ENCODE data around the gene PTRHD1. TPM values are rescaled to one million over a fixed set of nuclear protein-coding genes. Genes with fewer than 3 reads are reported as not detected.

Gene PTRHD1
- total and polyA plus RNA-seq, 2 donors (not counting 1 experiment from before 2014, with no cell fraction given), result 20.2 to 29.8 TPM

- no peak for DNase-seq
- Mint-ChIP-seq H3K4me1 (peaks cover 27% of the 10 kb centered on the region), H3K9me3 (ENCODE audit: insufficient read depth) (no peaks in the 10 kb centered on the region), H3K27ac (no peak overlapping the region), H3K27me3 (no peaks in the 10 kb centered on the region), H3K4me3 (no peak overlapping the region)
- no peak overlapping the region for H3K27ac ChIP-seq (ENCODE audit: low read length in 2 of 2)
- TF ChIP-seq CTCF (IDR thresholded peaks at IDR 0.05) (no peak), EZH2 (IDR thresholded peaks at IDR 0.05; ENCODE audit: borderline replicate concordance, insufficient read depth, low read depth, low read length, poor library complexity, severe bottlenecking) (no peak)
- H3K9ac ChIP-seq (ENCODE audit: low read length), result no peak overlapping the region
- peaks cover 15 to 22% of the 10 kb centered on the region in 2 donors for H3K4me1 ChIP-seq (ENCODE audit: control insufficient read depth in 2 of 2, insufficient read depth in 2 of 2, low read length in 2 of 2)
- peaks cover 0 to 3% of the 10 kb centered on the region in 2 experiments for H3K36me3 ChIP-seq (replicated peaks in 1 of 2; ENCODE audit: control extremely low read depth in 1 of 2, control insufficient read depth in 1 of 2, extremely low read depth in 1 of 2, insufficient read depth in 2 of 2, low read length in 1 of 2)
- H2AFZ ChIP-seq (ENCODE audit: insufficient read depth, low read depth, low read length, poor library complexity, severe bottlenecking), result no peak overlapping the region
- WGBS (ENCODE audit: insufficient coverage), result 95% methylated on average over 4 of the region's 5 CpGs
- H3K27me3 ChIP-seq (replicated peaks in 1 of 4; ENCODE audit: control extremely low read depth in 1 of 4, control insufficient read depth in 3 of 4, insufficient read depth in 4 of 4, low read length in 3 of 4), result peaks cover 0 to 7% (median 2%) of the 10 kb centered on the region in 4 experiments
- ChIA-PET CTCF (no interaction called here), POLR2A (no interaction called here)
- H3K9me3 ChIP-seq (ENCODE audit: control extremely low read depth in 1 of 3, control insufficient read depth in 2 of 3, insufficient read depth in 1 of 3, low read length in 2 of 3), result no peaks in the 10 kb centered on the region
- peaks cover 38% of the 10 kb centered on the region for H3K79me2 ChIP-seq (ENCODE audit: control insufficient read depth, insufficient read depth, low read length)
- no peak overlapping the region for H3K4me3 ChIP-seq (ENCODE audit: control extremely low read depth in 1 of 5, extremely low read depth in 1 of 5, insufficient read depth in 1 of 5, low read depth in 2 of 5, low read length in 4 of 5)
- H4K20me1 ChIP-seq (ENCODE audit: control insufficient read depth, insufficient read depth, low read length, poor library complexity, severe bottlenecking), result no peaks in the 10 kb centered on the region
- intact Hi-C loops (cut with micrococcal nuclease), result loop anchor here (5.0 kb wide), 1 partner anchor 251 kb away; the partner anchor contains the start of gene EFR3B
- no peak overlapping the region for H3K4me2 ChIP-seq (replicated peaks; ENCODE audit: low read depth, low read length, poor library complexity, severe bottlenecking)
- ATAC-seq (ENCODE audit: low read depth), result no peak
Measured at GRCh38 chr2:24791452-24791851, 1.7 kb downstream of the PTRHD1 start.

GRCh38 chr2:24788816-24789215 is 4.4 kb downstream of the PTRHD1 start:
- H3K27me3 ChIP-seq (replicated peaks in 1 of 4; ENCODE audit: control extremely low read depth in 1 of 4, control insufficient read depth in 3 of 4, insufficient read depth in 4 of 4, low read length in 3 of 4), result peaks cover 0 to 17% (median 6%) of the 10 kb centered on the region in 4 experiments
- peaks cover 15% of the 10 kb centered on the region for H3K79me2 ChIP-seq (ENCODE audit: control insufficient read depth, insufficient read depth, low read length)
- 94% methylated on average over 3 of the region's 3 CpGs for WGBS (ENCODE audit: insufficient coverage)
- no peak overlapping the region for H3K4me2 ChIP-seq (replicated peaks; ENCODE audit: low read depth, low read length, poor library complexity, severe bottlenecking)
- peaks cover 39% of the 10 kb centered on the region for H3K4me1 Mint-ChIP-seq
- no peak overlapping the region for H3K9ac ChIP-seq (ENCODE audit: low read length)
- H3K4me3 ChIP-seq (ENCODE audit: control extremely low read depth in 1 of 5, extremely low read depth in 1 of 5, insufficient read depth in 1 of 5, low read depth in 2 of 5, low read length in 4 of 5), result no peak overlapping the region
- H2AFZ ChIP-seq (ENCODE audit: insufficient read depth, low read depth, low read length, poor library complexity, severe bottlenecking), result no peak overlapping the region
- peaks cover 0 to 3% of the 10 kb centered on the region in 2 experiments for H3K36me3 ChIP-seq (replicated peaks in 1 of 2; ENCODE audit: control extremely low read depth in 1 of 2, control insufficient read depth in 1 of 2, extremely low read depth in 1 of 2, insufficient read depth in 2 of 2, low read length in 1 of 2)
- DNase-seq, result no peak
- H3K4me3 Mint-ChIP-seq, result no peak overlapping the region
- H3K27ac ChIP-seq (ENCODE audit: low read length in 2 of 2), result no peak overlapping the region
- peaks cover 30 to 40% of the 10 kb centered on the region in 2 donors for H3K4me1 ChIP-seq (ENCODE audit: control insufficient read depth in 2 of 2, insufficient read depth in 2 of 2, low read length in 2 of 2)
- no peaks in the 10 kb centered on the region for H4K20me1 ChIP-seq (ENCODE audit: control insufficient read depth, insufficient read depth, low read length, poor library complexity, severe bottlenecking)
- no peaks in the 10 kb centered on the region for H3K27me3 Mint-ChIP-seq
- H3K9me3 ChIP-seq (ENCODE audit: control extremely low read depth in 1 of 3, control insufficient read depth in 2 of 3, insufficient read depth in 1 of 3, low read length in 2 of 3), result peaks cover 0 to 10% (median 6%) of the 10 kb centered on the region in 3 donors
- TF ChIP-seq EZH2 (IDR thresholded peaks at IDR 0.05; ENCODE audit: borderline replicate concordance, insufficient read depth, low read depth, low read length, poor library complexity, severe bottlenecking) (no peak), CTCF (IDR thresholded peaks at IDR 0.05) (no peak)
- no peaks in the 10 kb centered on the region for H3K9me3 Mint-ChIP-seq (ENCODE audit: insufficient read depth)
- POLR2A ChIA-PET, result no interaction called here
- intact Hi-C loops (cut with micrococcal nuclease), result no loop called here
- CTCF ChIA-PET, result no interaction called here
- H3K27ac Mint-ChIP-seq, result no peak overlapping the region
- no peak for ATAC-seq (ENCODE audit: low read depth)
